NCI-H1694 treated with DMSO at 0.1 percent for 48 hours (cell line): Measurements from ENCODE around the gene EYA3.

Experiments
- DNase-seq: peaks from one replicate; lab custom pipeline; 2025; lab: John Stamatoyannopoulos, UW

Gene EYA3

GRCh38 chr1:28071813-28072212 lies 16.6 kb downstream of the EYA3 start:
- DNase-seq: no peak

- no peak for DNase-seq
Observed at GRCh38 chr1:28070725-28071593, 17.5 kb downstream of the EYA3 start.

DNA sequence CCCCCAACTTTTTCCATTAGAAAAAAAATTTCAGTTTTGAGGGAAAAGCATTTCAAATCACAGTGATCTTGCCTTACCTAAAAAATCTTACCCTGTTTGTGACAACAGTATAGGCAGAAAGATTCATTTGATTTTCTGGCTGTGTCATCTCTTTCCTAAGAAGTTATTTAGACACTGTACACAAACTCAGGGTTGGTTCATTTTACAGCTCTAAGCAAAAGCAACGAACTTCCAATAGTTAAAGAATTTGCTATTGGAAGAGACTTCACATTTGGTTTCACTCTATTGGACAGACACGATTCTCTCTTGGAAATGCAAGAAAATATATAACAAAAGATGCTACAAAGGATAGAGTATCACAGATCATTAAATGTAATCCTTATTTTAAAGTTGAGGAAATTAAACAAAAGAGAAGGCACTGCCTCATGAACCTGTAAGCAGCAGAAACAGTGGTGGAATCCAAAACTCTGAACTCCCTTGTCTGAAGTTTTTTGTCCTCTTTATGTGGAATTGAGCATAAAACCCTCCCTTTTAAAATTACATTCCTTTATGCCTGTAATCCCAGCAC lies 20.8 kb downstream of the EYA3 start:
- DNase-seq: no peak

DNA sequence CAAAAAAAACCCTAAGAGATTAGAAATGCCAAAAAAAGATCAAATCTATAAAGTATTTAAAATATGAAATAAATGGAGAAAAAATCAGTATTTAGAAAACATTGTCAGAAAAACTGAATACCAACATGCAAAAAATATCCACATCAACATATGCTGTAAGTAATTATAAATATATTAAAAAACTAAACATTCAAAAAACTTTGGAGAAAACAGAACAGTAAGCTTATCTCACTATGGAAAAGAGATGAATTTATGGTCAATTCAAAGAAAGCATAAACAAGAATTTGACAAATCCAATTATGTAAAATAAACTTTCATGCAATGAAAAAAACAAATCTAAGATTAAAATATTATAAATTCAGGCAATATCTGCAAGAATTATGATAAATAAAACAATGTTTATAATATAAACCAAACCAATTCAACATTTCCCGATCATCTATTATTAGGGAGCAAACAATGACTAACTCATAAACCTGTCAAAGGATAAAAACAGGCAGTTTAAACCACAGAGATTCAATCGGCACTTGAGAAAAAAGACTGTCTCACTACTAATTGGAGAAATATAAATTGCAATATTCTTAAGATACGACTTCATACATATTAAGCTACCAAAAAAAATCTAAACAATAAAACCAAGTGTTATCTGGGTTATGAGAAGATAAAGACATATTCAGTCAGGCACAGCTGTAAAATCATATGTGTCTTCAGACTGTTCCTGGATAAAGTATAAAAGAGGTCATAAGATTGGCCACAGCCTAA lies 21.8 kb downstream of the EYA3 start:
- no peak for DNase-seq

- peak; percentile 53 for DNase-seq
Observed at GRCh38 chr1:28064064-28064463, 24.3 kb downstream of the EYA3 start.

GRCh38 chr1:28062806-28063205 lies 25.6 kb downstream of the EYA3 start:
- DNase-seq: no peak

- no peak for DNase-seq
Observed at GRCh38 chr1:28058971-28059878, 29.2 kb downstream of the EYA3 start.

- no peak for DNase-seq
Observed at GRCh38 chr1:28058168-28058567, 30.2 kb downstream of the EYA3 start.

DNA sequence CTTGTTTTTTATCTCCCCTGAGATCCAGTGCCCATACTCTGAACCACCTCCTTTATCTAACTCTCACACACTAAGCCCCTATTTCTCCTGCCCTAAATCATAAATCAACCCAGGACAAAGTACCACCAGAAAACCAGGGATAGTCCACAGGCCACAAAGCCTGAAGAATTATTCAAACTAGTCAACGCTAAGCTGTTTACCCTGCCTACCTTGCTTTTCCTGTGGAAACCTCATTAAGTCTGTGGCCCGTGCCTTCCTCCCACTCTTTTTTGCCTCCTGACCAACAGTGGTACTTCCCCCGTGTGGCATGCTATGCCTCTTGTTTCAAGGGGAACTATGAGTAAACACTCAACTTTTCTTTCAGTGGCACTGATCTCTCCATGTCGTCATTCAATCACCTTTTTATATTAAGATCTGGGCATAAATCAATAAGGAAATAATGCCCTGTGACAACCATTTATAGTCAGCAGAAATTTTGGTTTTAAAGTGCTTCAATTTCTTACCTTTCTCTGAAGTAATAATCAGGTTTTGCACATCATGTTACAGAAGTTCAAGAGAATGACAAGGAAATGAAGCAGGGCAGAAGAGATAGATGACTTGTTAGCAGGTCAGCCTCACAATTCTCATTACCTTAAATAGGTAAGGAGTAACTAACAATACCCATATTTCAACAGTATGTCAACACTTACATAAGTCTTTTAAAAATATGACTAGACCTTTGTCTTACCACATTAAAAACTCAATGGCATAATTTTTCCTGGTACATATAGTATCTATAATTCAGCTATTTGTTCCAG lies 32.1 kb downstream of the EYA3 start:
- DNase-seq: no peak

GRCh38 chr1:28050776-28051175 lies 37.6 kb downstream of the EYA3 start:
- no peak for DNase-seq

- no peak for DNase-seq
Observed at GRCh38 chr1:28046716-28047115, 41.7 kb downstream of the EYA3 start.

GRCh38 chr1:28045777-28046176 lies 42.6 kb downstream of the EYA3 start:
- DNase-seq: no peak

GRCh38 chr1:28044399-28044798 lies 44.0 kb downstream of the EYA3 start:
- DNase-seq: no peak

GRCh38 chr1:28039341-28039740 lies 49.1 kb downstream of the EYA3 start:
- no peak for DNase-seq

DNA sequence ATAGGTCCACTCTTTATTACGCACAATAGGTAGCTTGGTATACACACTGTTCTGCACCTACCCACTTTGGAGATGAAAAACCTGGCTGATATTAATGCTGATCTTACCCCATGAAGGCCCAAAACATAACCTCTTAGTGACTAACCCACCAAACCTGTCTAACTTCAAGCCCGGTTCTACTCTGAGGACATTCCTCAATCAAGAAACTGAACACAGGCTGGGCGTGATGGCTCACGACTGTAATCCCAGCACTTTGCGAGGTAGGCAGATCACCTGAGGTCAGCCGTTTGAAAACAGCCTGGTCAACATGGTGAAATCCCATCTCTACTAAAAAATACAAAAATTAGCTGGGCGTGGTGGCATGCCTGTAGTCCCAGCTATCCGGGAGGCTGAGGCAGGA lies 50.5 kb downstream of the EYA3 start:
- DNase-seq: no peak

DNA sequence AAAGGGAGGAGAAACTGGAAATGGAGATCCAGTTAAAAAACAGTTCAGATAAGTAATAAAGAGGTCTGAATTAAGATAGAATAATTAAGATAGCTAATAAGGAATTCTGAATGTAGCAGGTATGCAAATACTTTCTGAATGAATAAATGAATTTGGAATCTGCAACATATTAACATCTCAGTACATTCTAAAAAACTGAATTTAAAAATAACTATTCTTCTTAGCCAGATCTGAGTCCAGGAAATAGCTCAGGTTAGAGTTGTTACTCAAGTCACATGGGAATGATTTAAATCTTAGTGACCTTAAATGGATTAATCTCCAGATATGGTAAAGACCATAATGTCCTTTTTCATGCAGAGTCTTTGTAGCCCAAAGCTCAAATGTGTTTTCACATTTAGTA lies 51.2 kb downstream of the EYA3 start:
- no peak for DNase-seq

- no peak for DNase-seq
Observed at GRCh38 chr1:28036431-28036830, 52.0 kb downstream of the EYA3 start.

DNA sequence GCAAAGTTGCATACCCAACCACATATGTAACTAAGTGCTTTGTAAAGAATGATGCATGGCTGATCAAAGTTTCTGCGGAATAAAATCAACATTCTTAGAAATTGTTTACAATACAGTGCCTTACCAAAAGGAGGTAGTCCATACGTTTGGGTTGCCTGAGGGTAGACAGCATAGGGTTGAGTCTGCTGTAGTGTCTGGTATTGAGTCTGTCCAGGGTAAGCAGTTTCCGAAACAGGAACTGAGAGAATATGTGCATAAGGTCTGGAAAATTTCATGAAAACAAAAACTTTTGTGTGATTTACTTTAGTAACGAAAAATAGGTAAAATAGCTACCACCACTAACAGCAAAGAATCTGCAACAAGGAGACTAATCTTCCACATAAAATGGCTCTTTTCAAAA lies 53.0 kb downstream of the EYA3 start:
- no peak for DNase-seq

GRCh38 chr1:28032281-28032680 lies 56.1 kb downstream of the EYA3 start:
- DNase-seq: no peak

DNA sequence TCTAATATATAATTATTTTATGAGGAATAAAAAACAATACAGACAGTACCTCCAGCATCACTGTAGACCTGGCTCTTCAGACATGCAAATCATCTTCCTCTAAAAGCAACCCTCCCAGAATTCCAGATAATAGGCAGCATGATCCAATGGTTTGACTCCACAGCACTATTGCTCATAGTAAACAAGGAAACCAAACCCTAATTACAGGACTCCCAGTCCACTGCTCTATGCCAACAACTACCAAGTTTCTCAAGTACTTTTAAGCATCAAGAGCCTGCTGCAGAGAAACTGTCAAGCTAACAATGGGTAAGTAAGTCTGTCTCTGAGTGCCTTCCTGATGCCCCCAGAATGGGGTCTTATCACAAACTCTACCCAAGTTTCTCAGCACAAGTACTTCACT lies 57.2 kb downstream of the EYA3 start:
- no peak for DNase-seq
